NCI-H1694 treated with DMSO at 0.1 percent for 48 hours (cell line): ENCODE results near the gene ACAN.
A peak's percentile ranks its signal among the peaks of the same experiment; 100 is the strongest.

Experiments used
- DNase-seq: peaks from one replicate; lab custom pipeline; 2025; lab: John Stamatoyannopoulos, UW

Gene ACAN

GRCh38 chr15:88878720-88879184 is 75.5 kb downstream of the ACAN start:
- peak; percentile 86 for DNase-seq

GRCh38 chr15:88880944-88881740 is 77.9 kb downstream of the ACAN start:
- DNase-seq: no peak

GRCh38 chr15:88881775-88882174 is 78.5 kb downstream of the ACAN start:
- no peak for DNase-seq

- no peak for DNase-seq
Observed at GRCh38 chr15:88882785-88883184, 79.5 kb downstream of the ACAN start.

- DNase-seq: no peak
Observed at GRCh38 chr15:88887068-88887580, 83.9 kb downstream of the ACAN start.

GRCh38 chr15:88888719-88889118 is 85.5 kb downstream of the ACAN start:
- no peak for DNase-seq

- DNase-seq: no peak
Observed at GRCh38 chr15:88890495-88890894, 87.3 kb downstream of the ACAN start.

- no peak for DNase-seq
Observed at GRCh38 chr15:88891540-88892254, 88.5 kb downstream of the ACAN start.

- peak; percentile 20 for DNase-seq
Observed at GRCh38 chr15:88894348-88894818, 91.1 kb downstream of the ACAN start.

GRCh38 chr15:88894819-88895767 is 91.9 kb downstream of the ACAN start, which contains the start of gene HAPLN3:
HAPLN3 (minus strand) TSS chr15:88895544; CDS start chr15:88887298, 8,246 bp downstream.
- DNase-seq: no peak

- no peak for DNase-seq
Observed at GRCh38 chr15:88896333-88897033, 93.2 kb downstream of the ACAN start.

- no peak for DNase-seq
Observed at GRCh38 chr15:88897142-88897455, 93.9 kb downstream of the ACAN start.

- DNase-seq: peak; percentile 50
Observed at GRCh38 chr15:88897456-88898194, 94.4 kb downstream of the ACAN start.

GRCh38 chr15:88898736-88899135 is 95.5 kb downstream of the ACAN start:
- DNase-seq: no peak

- no peak for DNase-seq
Observed at GRCh38 chr15:88899251-88899650, 96.0 kb downstream of the ACAN start.

GRCh38 chr15:88900309-88900981 is 97.2 kb downstream of the ACAN start:
- no peak for DNase-seq

- no peak for DNase-seq
Observed at GRCh38 chr15:88900982-88901418, 97.8 kb downstream of the ACAN start.

- DNase-seq: no peak
Observed at GRCh38 chr15:88901508-88902220, 98.4 kb downstream of the ACAN start.

- no peak for DNase-seq
Observed at GRCh38 chr15:88902221-88902835, 99.1 kb downstream of the ACAN start.
